Neural progenitor cell (in vitro differentiated cells): ENCODE measurements around the gene ERN1. TPM values are rescaled to one million over a fixed set of nuclear protein-coding genes. Genes with fewer than 3 reads are reported as not detected.

Experiments used
- DNase-seq: peaks from one replicate; pipeline ENCODE4 v3.0.0-alpha.2; 2016; ENCODE audit warnings: low spot score
- H2AFZ ChIP-seq: fragments of 200-600 bp; sonication (generic); replicated peaks from 2 replicates; pipeline ENCODE4 v1.6.1; 2016; ENCODE audit warnings: antibody characterized with exemption
- H3F3A ChIP-seq: fragments of 200-600 bp; sonication (generic); 2 replicates; pipeline ENCODE4 v1.6.1; 2016; ENCODE audit warnings: antibody characterized with exemption, low read depth
- H3K27ac ChIP-seq: fragments of 200-600 bp; sonication (generic); 2 replicates; pipeline ENCODE4 v1.5.1; 2016; ENCODE audit warnings: mild to moderate bottlenecking
- H3K27me3 ChIP-seq: fragments of 200-600 bp; sonication (generic); 2 replicates; pipeline ENCODE4 v1.6.1; 2016; ENCODE audit warnings: mild to moderate bottlenecking, moderate library complexity
- H3K36me3 ChIP-seq: fragments of 200-600 bp; sonication (generic); 2 replicates; pipeline ENCODE4 v1.5.1; 2016
- H3K4me1 ChIP-seq: fragments of 200-600 bp; sonication (generic); 2 replicates; pipeline ENCODE4 v1.6.1; 2016; ENCODE audit warnings: mixed run types
- H3K4me2 ChIP-seq: fragments of 200-600 bp; sonication (generic); 2 replicates; pipeline ENCODE4 v1.6.1; 2016
- H3K4me3 ChIP-seq: fragments of 200-600 bp; sonication (generic); 2 replicates; pipeline ENCODE4 v1.5.1; 2016
- H3K79me2 ChIP-seq: fragments of 200-600 bp; sonication (generic); 2 replicates; pipeline ENCODE4 v1.6.1; 2016; ENCODE audit warnings: low read depth
- H3K9ac ChIP-seq: fragments of 200-600 bp; sonication (generic); 2 replicates; pipeline ENCODE4 v1.6.1; 2016
- H3K9me3 ChIP-seq: fragments of 200-600 bp; sonication (generic); 2 replicates; pipeline ENCODE4 v1.5.1; 2016; ENCODE audit warnings: low read depth
- H4K20me1 ChIP-seq: fragments of 200-600 bp; sonication (generic); 2 replicates; pipeline ENCODE4 v1.6.1; 2016; ENCODE audit warnings: low read depth
- H3K27ac Mint-ChIP-seq: 3 replicates; pipeline ENCODE4 v1.8.0; 2021; ENCODE audit warnings: mixed read lengths
- H3K27me3 Mint-ChIP-seq: 2 replicates; pipeline ENCODE4 v1.8.0; 2022; ENCODE audit warnings: low read depth, mild to moderate bottlenecking, inconsistent platforms, moderate library complexity, mixed read lengths; ENCODE audit not compliant: insufficient read depth
- H3K36me3 Mint-ChIP-seq: 3 replicates; pipeline ENCODE4 v1.8.0; 2021; ENCODE audit warnings: mixed read lengths
- H3K4me1 Mint-ChIP-seq: 3 replicates; pipeline ENCODE4 v1.8.0; 2021; ENCODE audit warnings: mixed read lengths
- H3K4me3 Mint-ChIP-seq: 3 replicates; pipeline ENCODE4 v1.8.0; 2021; ENCODE audit warnings: mild to moderate bottlenecking, moderate library complexity, mixed read lengths
- H3K9me3 Mint-ChIP-seq: 3 replicates; pipeline ENCODE4 v1.8.0; 2020; ENCODE audit warnings: mixed read lengths
- EZH2 ChIP-seq: fragments of 200-600 bp; sonication (generic); IDR thresholded peaks from 2 replicates; pipeline ENCODE4 v1.6.1; 2017; ENCODE audit warnings: antibody characterized with exemption, mild to moderate bottlenecking, moderate library complexity
- EZH2phosphoT487 ChIP-seq: fragments of 200-600 bp; sonication (generic); IDR thresholded peaks from 2 replicates; pipeline ENCODE4 v1.6.1; 2017; ENCODE audit warnings: antibody characterized with exemption
- total RNA-seq: library from RNA; depleted of rRNA; stranded (reverse); fragments of >200 nt; gene quantifications from 2 replicates; pipeline ENCODE4 v1.2.3, GENCODE V29; 2015; ENCODE audit warnings: low replicate concordance
- TF ChIP-seq, protein P1 (sequence below): fragments of 200-600 bp; sonication (generic); IDR thresholded peaks from 2 replicates; pipeline ENCODE4 v1.5.1; 2017; ENCODE audit warnings: antibody characterized with exemption, mild to moderate bottlenecking

ERN1 gene
- total RNA-seq, 1 donor from 2014 or later, result 2.4 TPM

DNA sequence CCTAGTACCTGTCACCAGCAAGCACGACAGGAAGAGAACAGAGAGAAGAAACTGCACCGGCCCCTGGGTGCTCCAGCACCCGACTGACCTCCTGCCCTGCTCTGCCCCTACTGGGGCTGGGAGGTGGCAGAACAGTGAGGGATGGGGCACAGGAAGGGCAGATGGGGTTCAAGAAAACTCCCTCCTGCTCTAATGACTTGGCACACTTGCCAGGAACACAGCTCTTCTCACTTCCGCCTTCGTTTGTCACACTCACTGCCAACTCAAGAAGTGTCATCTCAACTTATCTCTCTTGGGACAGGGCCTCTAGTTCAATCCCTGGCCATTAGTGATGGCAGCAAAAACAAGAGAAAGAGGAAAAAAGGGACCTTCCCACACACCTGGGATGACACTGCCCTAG lies 66.9 kb downstream of the ERN1 start:
- H3K27ac Mint-ChIP-seq, result no peak overlapping the region
- H3K9me3 Mint-ChIP-seq, result no peaks in the 10 kb centered on the region
- no peaks in the 10 kb centered on the region for H3K4me1 ChIP-seq
- H3K27me3 ChIP-seq, result no peaks in the 10 kb centered on the region
- no peak overlapping the region for H3K9ac ChIP-seq
- no peaks in the 10 kb centered on the region for H3K36me3 ChIP-seq
- H3K4me3 Mint-ChIP-seq, result no peak overlapping the region
- peaks cover 14% of the 10 kb centered on the region for H3K36me3 Mint-ChIP-seq
- no peaks in the 10 kb centered on the region for H3K4me1 Mint-ChIP-seq
- H3K9me3 ChIP-seq, result no peaks in the 10 kb centered on the region
- no peaks in the 10 kb centered on the region for H3F3A ChIP-seq
- no peaks in the 10 kb centered on the region for H4K20me1 ChIP-seq
- no peak overlapping the region for H3K4me2 ChIP-seq
- TF ChIP-seq EZH2 (no peak), EZH2phosphoT487 (no peak)
- TF ChIP-seq, protein P1, sequence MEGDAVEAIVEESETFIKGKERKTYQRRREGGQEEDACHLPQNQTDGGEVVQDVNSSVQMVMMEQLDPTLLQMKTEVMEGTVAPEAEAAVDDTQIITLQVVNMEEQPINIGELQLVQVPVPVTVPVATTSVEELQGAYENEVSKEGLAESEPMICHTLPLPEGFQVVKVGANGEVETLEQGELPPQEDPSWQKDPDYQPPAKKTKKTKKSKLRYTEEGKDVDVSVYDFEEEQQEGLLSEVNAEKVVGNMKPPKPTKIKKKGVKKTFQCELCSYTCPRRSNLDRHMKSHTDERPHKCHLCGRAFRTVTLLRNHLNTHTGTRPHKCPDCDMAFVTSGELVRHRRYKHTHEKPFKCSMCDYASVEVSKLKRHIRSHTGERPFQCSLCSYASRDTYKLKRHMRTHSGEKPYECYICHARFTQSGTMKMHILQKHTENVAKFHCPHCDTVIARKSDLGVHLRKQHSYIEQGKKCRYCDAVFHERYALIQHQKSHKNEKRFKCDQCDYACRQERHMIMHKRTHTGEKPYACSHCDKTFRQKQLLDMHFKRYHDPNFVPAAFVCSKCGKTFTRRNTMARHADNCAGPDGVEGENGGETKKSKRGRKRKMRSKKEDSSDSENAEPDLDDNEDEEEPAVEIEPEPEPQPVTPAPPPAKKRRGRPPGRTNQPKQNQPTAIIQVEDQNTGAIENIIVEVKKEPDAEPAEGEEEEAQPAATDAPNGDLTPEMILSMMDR, result no peak
- H3K27me3 Mint-ChIP-seq, result no peaks in the 10 kb centered on the region
- no peak overlapping the region for H2AFZ ChIP-seq
- no peak overlapping the region for H3K4me3 ChIP-seq
- no peak overlapping the region for H3K27ac ChIP-seq
- no peak for DNase-seq
- H3K79me2 ChIP-seq, result no peaks in the 10 kb centered on the region

DNA sequence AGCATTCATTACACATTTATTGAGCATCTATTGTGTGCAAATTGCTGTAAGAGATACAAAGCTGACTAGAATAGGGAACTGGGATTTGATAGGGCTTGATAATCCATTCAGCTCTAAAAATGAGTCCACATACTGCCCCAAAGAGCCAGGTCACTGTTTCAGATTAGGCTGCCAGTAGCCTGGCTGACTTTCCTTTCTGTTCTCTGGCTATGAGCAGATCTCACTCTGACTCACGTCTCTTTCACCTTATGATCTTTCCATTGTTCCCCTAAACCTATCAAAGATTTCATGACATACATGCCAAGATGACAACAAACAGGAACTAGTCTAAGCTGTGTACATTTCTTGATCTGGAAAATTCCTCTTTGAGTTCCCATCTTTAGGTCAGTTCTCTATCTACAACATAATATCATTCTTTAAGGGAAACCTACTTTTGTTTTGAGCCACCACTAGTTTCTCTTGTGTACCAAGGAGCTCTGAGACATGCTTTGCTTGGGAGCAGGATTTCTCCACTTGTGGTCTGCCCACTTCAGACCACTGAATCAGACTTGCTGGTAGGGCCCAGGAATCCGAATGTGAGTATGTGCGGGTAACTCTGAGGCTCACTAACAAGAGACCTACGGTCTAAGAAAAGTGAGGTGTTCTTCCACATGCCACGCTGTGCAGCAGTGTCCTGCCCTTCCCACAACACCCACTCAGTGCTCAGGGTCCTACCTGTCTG lies 68.6 kb downstream of the ERN1 start:
- no peak overlapping the region for H3K4me3 ChIP-seq
- no peaks in the 10 kb centered on the region for H3K4me1 Mint-ChIP-seq
- no peak for DNase-seq
- H3K4me1 ChIP-seq, result no peaks in the 10 kb centered on the region
- H2AFZ ChIP-seq, result no peak overlapping the region
- H3K27ac Mint-ChIP-seq, result no peak overlapping the region
- no peak overlapping the region for H3K9ac ChIP-seq
- no peak overlapping the region for H3K27ac ChIP-seq
- H3K36me3 Mint-ChIP-seq, result peaks cover 4% of the 10 kb centered on the region
- H3F3A ChIP-seq, result no peaks in the 10 kb centered on the region
- no peaks in the 10 kb centered on the region for H3K79me2 ChIP-seq
- no peaks in the 10 kb centered on the region for H3K9me3 ChIP-seq
- no peak overlapping the region for H3K4me3 Mint-ChIP-seq
- H3K27me3 Mint-ChIP-seq, result no peaks in the 10 kb centered on the region
- H3K9me3 Mint-ChIP-seq, result no peaks in the 10 kb centered on the region
- no peaks in the 10 kb centered on the region for H3K27me3 ChIP-seq
- TF ChIP-seq EZH2phosphoT487 (no peak), EZH2 (no peak)
- TF ChIP-seq, protein P1, result no peak
- no peaks in the 10 kb centered on the region for H4K20me1 ChIP-seq
- no peaks in the 10 kb centered on the region for H3K36me3 ChIP-seq
- no peak overlapping the region for H3K4me2 ChIP-seq

DNA sequence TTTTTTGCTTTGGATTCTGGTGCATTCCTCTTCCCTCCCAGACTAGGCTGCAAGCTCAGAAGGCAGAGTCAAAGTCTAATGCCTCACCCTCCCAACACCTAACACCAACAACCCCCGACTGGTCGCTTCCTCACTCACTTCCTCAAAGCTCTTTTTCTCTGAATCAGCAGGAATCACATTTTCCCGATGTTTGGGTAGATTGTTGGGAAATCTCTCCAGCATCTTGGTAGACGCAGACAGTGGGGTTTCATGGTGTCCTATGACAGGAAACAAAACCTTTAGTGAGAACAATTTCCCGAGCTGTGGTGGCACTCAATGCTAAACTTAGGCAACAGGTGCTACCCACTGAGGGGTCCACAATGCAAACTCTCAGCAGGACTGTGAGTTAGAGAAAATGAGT lies 69.6 kb downstream of the ERN1 start:
- H3K4me2 ChIP-seq, result no peak overlapping the region
- no peaks in the 10 kb centered on the region for H3K4me1 ChIP-seq
- no peak overlapping the region for H3K27ac ChIP-seq
- Mint-ChIP-seq H3K27ac (no peak overlapping the region), H3K27me3 (no peaks in the 10 kb centered on the region), H3K9me3 (no peaks in the 10 kb centered on the region), H3K4me1 (no peaks in the 10 kb centered on the region), H3K36me3 (peaks cover 4% of the 10 kb centered on the region), H3K4me3 (no peak overlapping the region)
- H3K9ac ChIP-seq, result no peak overlapping the region
- no peaks in the 10 kb centered on the region for H3K27me3 ChIP-seq
- no peak for DNase-seq
- no peaks in the 10 kb centered on the region for H3K9me3 ChIP-seq
- H3K36me3 ChIP-seq, result no peaks in the 10 kb centered on the region
- no peak overlapping the region for H2AFZ ChIP-seq
- H3K79me2 ChIP-seq, result no peaks in the 10 kb centered on the region
- H3F3A ChIP-seq, result no peaks in the 10 kb centered on the region
- no peak for TF ChIP-seq EZH2phosphoT487
- no peak for TF ChIP-seq EZH2
- TF ChIP-seq, protein P1, result no peak
- H3K4me3 ChIP-seq, result no peak overlapping the region
- H4K20me1 ChIP-seq, result no peaks in the 10 kb centered on the region
